ENCODE results near the gene GPX7. TPM values are rescaled to one million over a fixed set of nuclear protein-coding genes. Genes with fewer than 3 reads are reported as not detected.
"Not testable (repeated sequence)": the region's sequence is repeated elsewhere in the genome, so short reads cannot be mapped to it uniquely, and the experiment has no call there.

GPX7 gene
- total and polyA plus RNA-seq, 9 donors, result 10.3 to 23.7 (median 13.2) TPM

GRCh38 chr1:52574594-52574993 lies 27.6 kb upstream of the GPX7 start:
- no peak for TF ChIP-seq EP300 (IDR thresholded peaks at IDR 0.05)
- no peak for TF ChIP-seq CTCF (IDR thresholded peaks at IDR 0.05)
- no peak for TF ChIP-seq POLR2A (IDR thresholded peaks at IDR 0.05)
- no peak overlapping the region for H3K27ac ChIP-seq
- no peak overlapping the region for H3K4me3 ChIP-seq
- H3K36me3 ChIP-seq, result no peaks in the 10 kb centered on the region
- no peaks in the 10 kb centered on the region for H3K9me3 ChIP-seq
- WGBS, 3 donors, result 36 to 53% (median 53%) methylated on average over 2 of the region's 2 CpGs
- DNase-seq, result no peak
- H3K27me3 ChIP-seq, result no peaks in the 10 kb centered on the region
- intact Hi-C loops (cut with DNase I), result no loop called here
- no peaks in the 10 kb centered on the region for H3K4me1 ChIP-seq (ENCODE audit: insufficient read depth)

- no peaks in the 10 kb centered on the region for H3K36me3 ChIP-seq
- no peaks in the 10 kb centered on the region for H3K27me3 ChIP-seq
- H3K9me3 ChIP-seq, result no peaks in the 10 kb centered on the region
- 93 to 100% (median 98%) methylated on average over 1 of the region's 1 CpG for WGBS, 3 donors
- no peak for TF ChIP-seq CTCF (IDR thresholded peaks at IDR 0.05)
- TF ChIP-seq POLR2A (IDR thresholded peaks at IDR 0.05), result no peak
- TF ChIP-seq EP300 (IDR thresholded peaks at IDR 0.05), result no peak
- no peak overlapping the region for H3K4me3 ChIP-seq
- no peak for DNase-seq
- intact Hi-C loops (cut with DNase I), result no loop called here
- no peak overlapping the region for H3K27ac ChIP-seq
- no peaks in the 10 kb centered on the region for H3K4me1 ChIP-seq (ENCODE audit: insufficient read depth)
Observed at GRCh38 chr1:52576074-52576473, 26.1 kb upstream of the GPX7 start.

- DNase-seq; intact Hi-C loops (cut with DNase I); H3K4me1 ChIP-seq (ENCODE audit: insufficient read depth); H3K27ac ChIP-seq; H3K9me3 ChIP-seq; H3K4me3 ChIP-seq; H3K27me3 ChIP-seq; H3K36me3 ChIP-seq: not testable (repeated sequence)
- 98% methylated on average over 3 of the region's 3 CpGs for WGBS, 3 donors
Observed at GRCh38 chr1:52578066-52578465, 24.1 kb upstream of the GPX7 start.

- DNase-seq, result no peak
- Histone ChIP-seq H3K27ac (no peak overlapping the region), H3K36me3 (no peaks in the 10 kb centered on the region), H3K27me3 (no peaks in the 10 kb centered on the region), H3K4me1 (ENCODE audit: insufficient read depth) (no peaks in the 10 kb centered on the region), H3K4me3 (no peak overlapping the region), H3K9me3 (no peaks in the 10 kb centered on the region)
- TF ChIP-seq EP300 (IDR thresholded peaks at IDR 0.05) (no peak), CTCF (IDR thresholded peaks at IDR 0.05) (no peak), POLR2A (IDR thresholded peaks at IDR 0.05) (no peak)
- intact Hi-C loops (cut with DNase I), result no loop called here
- WGBS, 3 donors, result 8 to 24% (median 9%) methylated on average over 2 of the region's 2 CpGs
Observed at GRCh38 chr1:52579415-52579814, 22.8 kb upstream of the GPX7 start.

- WGBS, 3 donors, result 91 to 93% (median 92%) methylated on average over 3 of the region's 3 CpGs
- Histone ChIP-seq H3K36me3 (no peaks in the 10 kb centered on the region), H3K9me3 (no peaks in the 10 kb centered on the region), H3K4me3 (no peak overlapping the region), H3K4me1 (ENCODE audit: insufficient read depth) (no peaks in the 10 kb centered on the region), H3K27me3 (no peaks in the 10 kb centered on the region), H3K27ac (no peak overlapping the region)
- no peak for TF ChIP-seq CTCF (IDR thresholded peaks at IDR 0.05)
- no peak for TF ChIP-seq POLR2A (IDR thresholded peaks at IDR 0.05)
- TF ChIP-seq EP300 (IDR thresholded peaks at IDR 0.05), result no peak
- intact Hi-C loops (cut with DNase I), result no loop called here
- no peak for DNase-seq
Observed at GRCh38 chr1:52580283-52580682, 21.9 kb upstream of the GPX7 start.

Data from ovary (tissue), 9 donors.